SK-N-SH (cell line): Measurements from ENCODE around the gene SP4. TPM values are rescaled to one million over a fixed set of nuclear protein-coding genes. Genes with fewer than 3 reads are reported as not detected.

Source experiments
- CTCF ChIA-PET: fragments of 300-600, 350-600 bp; formaldehyde crosslinking; extraction: SDS; loops from one replicate; lab custom pipeline; 2021; lab: Yijun Ruan, JAX
- POLR2A ChIA-PET: fragments of 350-600 bp; sonication (Branson Sonifier 250); formaldehyde crosslinking; extraction: SDS; loops from one replicate; lab custom pipeline; 2020; ENCODE audit warnings: antibody characterized with exemption, inconsistent platforms; lab: Yijun Ruan, JAX
- DNase-seq: peaks from one replicate; pipeline ENCODE4 v3.0.0; 2012
- H2AFZ ChIP-seq: fragments of 200-600 bp; sonication (generic); 2 replicates; pipeline ENCODE4 v1.8.1; 2016; ENCODE audit warnings: antibody characterized with exemption, mild to moderate bottlenecking, low read depth
- H3F3A ChIP-seq: fragments of 200-600 bp; sonication (generic); replicated peaks from 2 replicates; pipeline ENCODE3; 2016; ENCODE audit warnings: antibody characterized with exemption, mild to moderate bottlenecking; ENCODE audit not compliant: insufficient read depth
- H3K27ac ChIP-seq, 2 experiments: fragments of 200-500 bp in 1 of 2; fragments of 200-600 bp in 1 of 2; sonication (Bioruptor generic) in 1 of 2; sonication (generic), shearing (Covaris generic) in 1 of 2; 2 replicates each; pipeline versions ENCODE4 v1.5.1 to v1.6.1; 2014 to 2016; ENCODE audit warnings: low read depth in 2 of 2, inconsistent platforms in 1 of 2, low read length in 1 of 2, mild to moderate bottlenecking in 1 of 2, mixed read lengths in 1 of 2
- H3K27me3 ChIP-seq: fragments of 200-600 bp; sonication (generic), shearing (Covaris generic); 2 replicates; pipeline ENCODE4 v1.6.1; 2016; ENCODE audit warnings: mixed run types; ENCODE audit not compliant: insufficient read depth
- H3K36me3 ChIP-seq, 2 experiments: fragments of 200-500 bp in 1 of 2; fragments of 200-600 bp in 1 of 2; sonication (Bioruptor generic) in 1 of 2; sonication (generic) in 1 of 2; replicated peaks in 1 of 2; 2 replicates each; pipeline versions ENCODE3 to v1.5.1; 2014 to 2016; ENCODE audit warnings: low read length in 1 of 2, mild to moderate bottlenecking in 1 of 2; ENCODE audit not compliant: insufficient read depth in 2 of 2, control insufficient read depth in 1 of 2
- H3K4me1 ChIP-seq, 2 experiments: fragments of 200-500 bp in 1 of 2; fragments of 200-600 bp in 1 of 2; sonication (Bioruptor generic) in 1 of 2; sonication (generic), shearing (Covaris generic) in 1 of 2; 2 replicates each; pipeline versions ENCODE4 v1.5.1 to v1.6.1; 2014 to 2016; ENCODE audit warnings: low read depth in 1 of 2, low read length in 1 of 2, mixed run types in 1 of 2; ENCODE audit not compliant: insufficient read depth in 2 of 2, control insufficient read depth in 1 of 2
- H3K4me2 ChIP-seq: fragments of 200-600 bp; sonication (generic), shearing (Covaris generic); 2 replicates; pipeline ENCODE4 v1.6.1; 2017; ENCODE audit warnings: mixed run types
- H3K4me3 ChIP-seq, 2 experiments: fragments of 200-500 bp in 1 of 2; fragments of 200-600 bp in 1 of 2; sonication (Bioruptor generic) in 1 of 2; sonication (generic), shearing (Covaris generic) in 1 of 2; 2 replicates each; pipeline versions ENCODE4 v1.5.1 to v1.8.1; 2014 to 2016; ENCODE audit warnings: low read depth in 2 of 2, inconsistent platforms in 1 of 2, low read length in 1 of 2, mild to moderate bottlenecking in 1 of 2, mixed read lengths in 1 of 2, moderate library complexity in 1 of 2
- H3K79me2 ChIP-seq: fragments of 200-600 bp; sonication (generic); 2 replicates; pipeline ENCODE4 v1.8.1; 2017; ENCODE audit warnings: mild to moderate bottlenecking; ENCODE audit not compliant: insufficient read depth
- H3K9ac ChIP-seq: fragments of 200-600 bp; sonication (generic); 2 replicates; pipeline ENCODE4 v1.6.1; 2017; ENCODE audit warnings: mixed run types
- H3K9me2 ChIP-seq: fragments of 200-600 bp; sonication (generic); 2 replicates; pipeline ENCODE4 v1.6.1; 2017; ENCODE audit warnings: mixed run types
- H3K9me3 ChIP-seq: fragments of 200-600 bp; sonication (generic); 2 replicates; pipeline ENCODE4 v1.6.1; 2017; ENCODE audit warnings: mixed run types, mild to moderate bottlenecking, moderate library complexity
- H4K20me1 ChIP-seq: fragments of 200-600 bp; sonication (generic); 2 replicates; pipeline ENCODE4 v1.6.1; 2017; ENCODE audit warnings: mild to moderate bottlenecking, mixed run types; ENCODE audit not compliant: insufficient read depth
- FOXJ3 ChIP-seq: sonication (generic); formaldehyde crosslinking; IDR thresholded peaks from 2 replicates; pipeline ENCODE4 v1.5.1; 2020; ENCODE audit warnings: mild to moderate bottlenecking, missing genetic modification reagents
- FOXM1 ChIP-seq: IDR thresholded peaks from 2 replicates; pipeline ENCODE4 v1.4.0; 2012; ENCODE audit warnings: low read depth, mild to moderate bottlenecking
- GABPA ChIP-seq: IDR thresholded peaks from 2 replicates; pipeline ENCODE4 v1.4.0; 2012; ENCODE audit warnings: low read depth, mild to moderate bottlenecking
- IRF3 ChIP-seq: fragments of 150-350 bp; IDR thresholded peaks from 2 replicates; pipeline ENCODE4 v1.6.1; 2016; ENCODE audit warnings: mild to moderate bottlenecking, low read depth, low read length
- POLR2AphosphoS5 ChIP-seq: IDR thresholded peaks from 2 replicates; pipeline ENCODE4 v1.6.1; 2012; ENCODE audit warnings: low read depth, low read length
- RXRA ChIP-seq: IDR thresholded peaks from 2 replicates; pipeline ENCODE4 v1.4.0; 2012; ENCODE audit warnings: low read depth, mild to moderate bottlenecking, borderline replicate concordance
- TCF12 ChIP-seq: IDR thresholded peaks from 2 replicates; pipeline ENCODE4 v1.4.0; 2012
- USF1 ChIP-seq: IDR thresholded peaks from 2 replicates; pipeline ENCODE4 v1.4.0; 2012; ENCODE audit warnings: low read depth, borderline replicate concordance
- ZBTB33 ChIP-seq: IDR thresholded peaks from 2 replicates; pipeline ENCODE4 v1.4.0; 2012; ENCODE audit warnings: low read depth, borderline replicate concordance
- WGBS: methylation state at CpG from one replicate; pipeline ENCODE4 v1.1.6; 2017; ENCODE audit warnings: low lambda C conversion rate; 5-methylcytosine and 5-hydroxymethylcytosine counted together
- polyA plus RNA-seq, 3 experiments: library from polyadenylated mRNA; depleted of rRNA; stranded (reverse); fragments of >200 nt; gene quantifications; 2 replicates each; pipeline ENCODE4 v1.2.3, GENCODE V29; 2012

The SP4 gene
- polyA plus RNA-seq, 1 of the 3 experiments (the other 2 are of a cell fraction), result 1.1 TPM

- H2AFZ ChIP-seq, result no peak overlapping the region
- H3F3A ChIP-seq, result no peaks in the 10 kb centered on the region
- H3K27me3 ChIP-seq, result peaks cover 5% of the 10 kb centered on the region
- H3K9me2 ChIP-seq, result no peaks in the 10 kb centered on the region
- ChIA-PET POLR2A (no interaction called here), CTCF (interaction anchor here (0.7 to 1.2 kb wide), 2 partner anchors 13 to 20 kb away, joined by 3 to 4 read pairs; no protein-coding TSS in a partner anchor)
- H4K20me1 ChIP-seq, result no peaks in the 10 kb centered on the region
- TF ChIP-seq TCF12, result no peak
- TF ChIP-seq POLR2AphosphoS5, result no peak
- TF ChIP-seq FOXJ3 (CRISPR knock-in tag), result no peak
- TF ChIP-seq ZBTB33, result no peak
- TF ChIP-seq GABPA, result no peak
- no peak for TF ChIP-seq IRF3
- TF ChIP-seq FOXM1, result no peak
- H3K4me1 ChIP-seq, result no peaks in the 10 kb centered on the region
- no peak for DNase-seq
- no peak overlapping the region for H3K9ac ChIP-seq
- H3K79me2 ChIP-seq, result no peaks in the 10 kb centered on the region
- no peak overlapping the region for H3K27ac ChIP-seq
- no peak overlapping the region for H3K4me2 ChIP-seq
- no peaks in the 10 kb centered on the region for H3K9me3 ChIP-seq
- H3K4me3 ChIP-seq, result no peak overlapping the region
- H3K36me3 ChIP-seq, result no peaks in the 10 kb centered on the region
These were observed 14.4 kb upstream of the SP4 start for GRCh38 chr7:21413502-21413901.

GRCh38 chr7:21414795-21415393, 13.0 kb upstream of the SP4 start:
- no peak for DNase-seq
- Histone ChIP-seq H3K9me2 (no peaks in the 10 kb centered on the region), H3K27me3 (peaks cover 5% of the 10 kb centered on the region), H3K9me3 (no peaks in the 10 kb centered on the region), H3K9ac (no peak overlapping the region), H4K20me1 (no peaks in the 10 kb centered on the region), H3K4me1 (no peaks in the 10 kb centered on the region), H3K36me3 (no peaks in the 10 kb centered on the region), H2AFZ (no peak overlapping the region), H3K79me2 (no peaks in the 10 kb centered on the region), H3K4me3 (no peak overlapping the region), H3F3A (no peaks in the 10 kb centered on the region), H3K4me2 (no peak overlapping the region), H3K27ac (no peak overlapping the region)
- WGBS, result 15% methylated on average over 6 of the region's 6 CpGs
- ChIA-PET CTCF (no interaction called here), POLR2A (no interaction called here)
- TF ChIP-seq RXRA (no peak), USF1 (no peak)
